Osteoblast (primary cell): ENCODE measurements around the gene EPHB2. TPM values are rescaled to one million over a fixed set of nuclear protein-coding genes. Genes with fewer than 3 reads are reported as not detected.

ENCODE experiments used
- DNase-seq: peaks from one replicate; pipeline ENCODE4 v3.0.0; 2011; ENCODE audit warnings: low spot score, mixed read lengths; ENCODE audit not compliant: insufficient read length; ENCODE audit errors: missing footprints
- H2AFZ ChIP-seq: 2 replicates; pipeline ENCODE4 v1.6.0; 2011; ENCODE audit warnings: mild to moderate bottlenecking, low read length
- H3K27ac ChIP-seq: 2 replicates; pipeline ENCODE4 v1.5.1; 2011; ENCODE audit warnings: mild to moderate bottlenecking, low read depth, low read length, moderate library complexity
- H3K27me3 ChIP-seq: 2 replicates; pipeline ENCODE4 v1.6.0; 2012; ENCODE audit warnings: mild to moderate bottlenecking, control low read depth, inconsistent platforms, low read length, moderate library complexity; ENCODE audit not compliant: insufficient read depth
- H3K36me3 ChIP-seq: 2 replicates; pipeline ENCODE4 v1.5.1; 2011; ENCODE audit warnings: mild to moderate bottlenecking, low read length, control low read depth, moderate library complexity; ENCODE audit not compliant: insufficient read depth
- H3K4me1 ChIP-seq: 2 replicates; pipeline ENCODE4 v1.5.1; 2011; ENCODE audit warnings: mild to moderate bottlenecking, low read length, control low read depth, moderate library complexity; ENCODE audit not compliant: insufficient read depth
- H3K4me2 ChIP-seq: 2 replicates; pipeline ENCODE4 v1.6.0; 2011; ENCODE audit warnings: mild to moderate bottlenecking, low read length; ENCODE audit not compliant: insufficient read depth
- H3K4me3 ChIP-seq: fragments of 200-600 bp; sonication (generic); 3 replicates; pipeline ENCODE4 v1.5.1; 2012; ENCODE audit warnings: mild to moderate bottlenecking, low read length, inconsistent platforms; ENCODE audit not compliant: insufficient read depth
- H3K79me2 ChIP-seq: 2 replicates; pipeline ENCODE4 v1.6.0; 2012; ENCODE audit warnings: mild to moderate bottlenecking, low read length, control low read depth, inconsistent platforms; ENCODE audit not compliant: insufficient read depth
- H3K9me3 ChIP-seq: 2 replicates; pipeline ENCODE4 v1.5.1; 2011; ENCODE audit warnings: low read depth, low read length, control low read depth
- H4K20me1 ChIP-seq: 2 replicates; pipeline ENCODE4 v1.6.0; 2012; ENCODE audit warnings: mild to moderate bottlenecking, low read length, control low read depth; ENCODE audit not compliant: insufficient read depth
- CTCF ChIP-seq: IDR thresholded peaks from 2 replicates; pipeline ENCODE4 v1.5.1; 2011; ENCODE audit warnings: mild to moderate bottlenecking, low read depth, low read length, moderate library complexity; ENCODE audit errors: extremely low read depth
- total RNA-seq: library from RNA; depleted of rRNA; stranded (reverse); fragments of >200 nt; gene quantifications from 2 replicates; pipeline ENCODE4 v1.2.3, GENCODE V29; 2012

EPHB2 gene
- total RNA-seq, 1 donor: 8.7 TPM

DNA sequence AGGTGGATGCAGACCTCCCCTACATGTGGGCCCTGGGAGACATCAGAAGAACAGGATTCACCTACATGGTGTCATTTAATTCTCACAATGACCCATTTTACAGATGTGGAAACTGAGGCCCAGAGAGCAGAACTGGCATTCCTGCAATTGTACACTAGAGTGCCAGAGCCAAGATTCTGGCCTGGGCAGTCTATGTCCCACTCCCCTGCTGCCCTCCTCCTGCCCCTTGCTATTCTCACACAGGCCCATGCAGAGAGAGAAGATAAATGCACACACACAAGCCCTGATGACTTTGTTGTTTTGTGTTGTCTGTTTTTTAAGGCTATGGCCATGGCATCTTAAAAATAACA lies 64.2 kb downstream of the EPHB2 start:
- Histone ChIP-seq H2AFZ (no peak overlapping the region), H3K79me2 (no peaks in the 10 kb centered on the region), H3K4me3 (no peak overlapping the region), H4K20me1 (no peaks in the 10 kb centered on the region), H3K36me3 (no peaks in the 10 kb centered on the region), H3K27ac (no peak overlapping the region), H3K27me3 (no peaks in the 10 kb centered on the region), H3K4me2 (no peak overlapping the region), H3K9me3 (no peaks in the 10 kb centered on the region), H3K4me1 (peaks cover 6% of the 10 kb centered on the region)
- no peak for TF ChIP-seq CTCF
- peak; percentile 1 for DNase-seq

DNA sequence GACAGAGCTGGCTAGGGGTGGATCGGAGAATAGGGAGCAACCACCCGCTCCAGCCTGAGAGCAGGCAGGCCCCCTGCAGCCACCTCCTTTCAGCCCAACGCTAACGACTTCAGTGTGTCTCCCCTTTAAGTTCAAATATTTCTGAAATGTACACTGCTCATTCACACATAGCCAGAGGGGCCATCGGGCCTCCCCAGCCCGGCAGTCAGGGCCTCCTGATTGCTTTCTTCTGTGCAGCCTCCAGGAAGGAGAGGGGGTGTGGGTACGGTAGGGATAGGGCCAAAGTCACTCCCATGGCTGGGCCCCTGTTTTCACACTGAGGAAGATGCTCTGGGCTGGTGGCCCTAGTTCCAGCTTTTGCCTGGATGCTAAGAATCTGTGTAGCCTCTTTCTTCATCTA lies 64.8 kb downstream of the EPHB2 start:
- H3K27ac ChIP-seq: no peak overlapping the region
- no peaks in the 10 kb centered on the region for H3K27me3 ChIP-seq
- no peaks in the 10 kb centered on the region for H4K20me1 ChIP-seq
- no peak overlapping the region for H3K4me2 ChIP-seq
- no peaks in the 10 kb centered on the region for H3K9me3 ChIP-seq
- no peaks in the 10 kb centered on the region for H3K36me3 ChIP-seq
- H3K79me2 ChIP-seq: no peaks in the 10 kb centered on the region
- peak; percentile 68 for DNase-seq
- H3K4me3 ChIP-seq: no peak overlapping the region
- H3K4me1 ChIP-seq: peaks cover 6% of the 10 kb centered on the region
- no peak for TF ChIP-seq CTCF
- no peak overlapping the region for H2AFZ ChIP-seq

DNA sequence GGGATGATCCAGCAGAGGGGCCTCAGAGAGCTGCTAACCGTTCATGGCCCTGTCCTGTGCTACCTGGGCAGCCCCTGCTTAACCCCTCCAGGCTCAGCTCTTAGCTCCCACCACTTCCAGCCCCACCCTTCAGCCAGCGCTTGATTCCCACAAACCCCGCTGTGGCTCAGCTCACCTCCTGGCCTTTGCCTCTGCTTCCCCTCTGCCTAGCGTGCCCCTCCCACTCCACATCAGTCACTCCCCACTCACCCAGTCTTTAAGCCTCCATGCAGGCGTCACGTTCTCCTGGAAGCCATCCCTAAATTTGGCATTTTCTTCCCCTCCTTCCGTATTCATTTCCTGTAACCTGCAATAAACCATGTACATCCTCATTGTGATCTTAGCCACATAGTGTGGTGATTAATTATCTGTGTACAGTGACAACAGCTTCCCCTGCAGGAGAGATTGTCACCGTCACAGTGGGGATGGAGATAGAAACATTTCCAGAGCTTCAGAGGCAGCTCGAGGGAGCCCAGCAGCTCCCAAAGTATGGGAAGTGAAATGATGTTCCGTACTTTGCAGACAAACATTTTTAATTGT lies 65.5 kb downstream of the EPHB2 start:
- Histone ChIP-seq H4K20me1 (no peaks in the 10 kb centered on the region), H3K27me3 (no peaks in the 10 kb centered on the region), H3K79me2 (no peaks in the 10 kb centered on the region), H3K36me3 (no peaks in the 10 kb centered on the region), H3K4me2 (no peak overlapping the region), H3K9me3 (no peaks in the 10 kb centered on the region), H3K4me1 (peaks cover 6% of the 10 kb centered on the region), H2AFZ (no peak overlapping the region), H3K27ac (no peak overlapping the region), H3K4me3 (no peak overlapping the region)
- DNase-seq: peak; percentile 41
- no peak for TF ChIP-seq CTCF

DNA sequence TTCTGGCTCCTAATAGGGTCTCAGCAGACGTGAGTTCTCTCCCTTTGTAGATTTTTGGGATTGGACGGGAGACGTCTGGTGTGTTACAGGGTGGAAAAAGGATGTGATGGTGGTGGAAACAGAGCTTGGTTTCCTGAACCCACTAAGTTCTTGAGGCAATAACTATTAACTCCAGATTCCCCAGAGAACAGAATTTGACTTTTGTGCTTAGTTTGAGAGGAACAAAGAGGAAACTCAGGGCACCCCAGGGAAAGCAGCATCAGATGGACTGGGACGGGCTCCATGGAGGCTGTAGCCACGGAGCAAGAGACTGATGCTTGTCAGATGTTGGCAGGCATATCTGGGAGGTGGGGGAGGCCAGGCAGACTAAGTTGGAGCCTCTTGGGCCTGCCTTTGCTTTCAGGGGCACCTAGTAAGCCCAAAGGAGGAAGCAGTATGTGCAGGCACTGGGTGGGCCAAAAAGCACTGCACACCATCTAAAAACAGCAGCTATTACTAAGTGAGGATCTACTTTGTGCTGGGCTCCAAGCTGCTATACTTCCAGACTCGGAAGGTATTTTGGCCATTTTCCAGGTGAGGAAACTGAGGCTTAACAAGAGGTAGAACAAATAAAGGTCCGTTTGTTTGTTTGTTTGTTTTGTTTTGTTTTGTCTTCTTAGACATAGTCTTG lies 66.9 kb downstream of the EPHB2 start:
- Histone ChIP-seq H3K9me3 (no peaks in the 10 kb centered on the region), H3K36me3 (no peaks in the 10 kb centered on the region), H3K79me2 (no peaks in the 10 kb centered on the region), H2AFZ (no peak overlapping the region), H3K27me3 (no peaks in the 10 kb centered on the region), H3K4me2 (no peak overlapping the region), H3K27ac (no peak overlapping the region), H3K4me1 (peaks cover 6% of the 10 kb centered on the region), H4K20me1 (no peaks in the 10 kb centered on the region), H3K4me3 (no peak overlapping the region)
- TF ChIP-seq CTCF: no peak
- peak; percentile 21 for DNase-seq
